HG03060 (cell line): ENCODE results near the gene CHRDL1.
"Not testable (repeated sequence)": the region's sequence is repeated elsewhere in the genome, so short reads cannot be mapped to it uniquely, and the experiment has no call there.

Experiments used
- ATAC-seq: cut with Tn5 transposase; IDR thresholded peaks from one replicate; pipeline ENCODE4 v1.9.1; 2021; ENCODE audit warnings: low read depth, moderate number of reproducible peaks; ENCODE audit not compliant: unreplicated experiment

CHRDL1 gene

DNA sequence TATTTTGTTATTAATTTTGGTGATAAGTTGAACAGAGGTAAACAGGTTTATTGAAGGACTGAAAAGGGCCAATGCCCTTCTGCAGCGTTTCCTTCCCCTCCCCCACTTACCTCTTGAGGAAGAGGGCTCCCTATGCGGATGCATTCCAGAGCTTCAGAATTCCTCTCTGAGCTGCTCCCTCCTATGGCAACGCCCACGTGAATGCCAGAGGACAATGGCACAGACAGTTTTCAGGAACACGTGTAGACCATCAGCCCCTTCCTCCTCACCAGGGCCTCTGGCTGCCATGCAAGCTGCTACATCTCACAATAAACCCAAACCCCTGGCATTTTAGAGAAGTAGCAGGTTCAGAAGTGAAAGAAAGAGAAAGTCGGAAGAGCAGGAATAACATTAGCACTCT is 127.9 kb downstream of the CHRDL1 start:
- no peak for ATAC-seq

DNA sequence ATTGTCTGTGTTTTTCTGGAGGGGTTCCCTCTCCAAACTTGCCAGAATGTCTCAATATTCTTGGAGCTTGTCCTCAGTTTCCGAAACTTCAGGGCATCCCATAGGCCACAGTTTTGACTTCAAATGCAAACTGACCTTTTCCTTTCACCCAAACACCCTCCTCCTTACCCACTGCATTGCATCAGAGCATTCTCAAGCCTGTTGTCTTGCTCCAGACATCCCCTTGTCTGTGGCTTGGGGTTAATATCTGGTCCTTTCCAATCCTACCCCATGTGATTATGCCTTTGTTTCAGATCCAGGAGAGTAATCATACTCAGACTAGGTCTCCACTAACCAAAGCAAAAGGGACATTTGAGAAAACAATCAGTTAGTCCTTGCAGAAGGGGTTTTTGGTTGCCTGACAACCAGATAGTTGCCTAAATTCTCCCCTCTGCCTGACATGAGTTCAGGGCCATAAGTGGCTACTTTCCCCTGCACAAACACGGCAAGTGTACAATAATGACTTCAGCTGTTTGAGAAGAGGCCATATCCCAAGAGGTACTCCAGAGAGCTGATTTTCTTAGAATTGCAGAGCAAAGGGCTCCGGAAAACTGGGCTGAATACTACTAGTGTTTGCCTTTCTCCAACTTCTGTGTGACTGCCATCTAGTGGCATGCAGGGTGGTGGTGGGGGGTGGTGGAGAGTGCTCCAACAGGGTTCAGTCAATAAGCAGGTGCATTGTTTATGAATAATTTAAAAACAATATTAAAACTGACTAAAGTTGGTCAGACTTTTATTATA is 130.2 kb downstream of the CHRDL1 start:
- ATAC-seq = no peak

DNA sequence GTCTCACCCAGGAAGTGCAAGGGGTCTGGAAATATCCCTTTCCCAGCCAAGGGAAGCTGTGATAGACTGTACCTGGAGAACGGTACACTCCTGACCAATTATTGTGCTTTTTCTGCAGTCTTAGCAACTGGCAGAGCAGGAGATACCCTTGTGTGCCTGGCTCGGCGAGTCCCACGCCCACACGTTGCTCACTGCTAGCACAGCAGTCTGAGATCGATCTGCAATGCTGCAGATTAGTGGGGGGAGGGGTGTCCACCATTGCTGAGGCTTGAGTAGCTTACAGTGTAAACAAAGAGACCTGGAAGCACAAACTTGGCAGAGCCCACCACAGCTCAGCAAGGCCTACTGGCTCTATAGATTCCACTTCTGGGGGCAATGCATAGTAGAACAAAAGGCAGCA is 138.5 kb downstream of the CHRDL1 start:
- ATAC-seq = no peak

DNA sequence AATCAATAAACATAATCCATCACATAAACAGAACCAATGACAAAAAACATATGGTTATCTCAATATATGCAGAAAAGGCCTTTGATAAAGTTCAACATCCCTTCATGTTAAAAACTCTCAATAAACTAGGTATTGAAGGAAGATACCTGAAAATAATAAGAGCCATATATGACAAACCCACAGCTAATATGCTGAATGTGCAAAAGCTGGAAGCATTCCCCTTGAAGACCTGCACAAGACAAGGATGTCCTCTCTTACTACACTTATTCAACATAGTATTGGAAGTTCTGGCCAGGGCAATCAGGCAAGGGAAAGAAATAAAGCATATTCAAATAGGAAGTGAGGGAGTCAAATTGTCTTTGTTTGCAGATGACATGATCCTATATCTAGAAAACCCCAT is 141.3 kb downstream of the CHRDL1 start:
- not testable (repeated sequence) for ATAC-seq

DNA sequence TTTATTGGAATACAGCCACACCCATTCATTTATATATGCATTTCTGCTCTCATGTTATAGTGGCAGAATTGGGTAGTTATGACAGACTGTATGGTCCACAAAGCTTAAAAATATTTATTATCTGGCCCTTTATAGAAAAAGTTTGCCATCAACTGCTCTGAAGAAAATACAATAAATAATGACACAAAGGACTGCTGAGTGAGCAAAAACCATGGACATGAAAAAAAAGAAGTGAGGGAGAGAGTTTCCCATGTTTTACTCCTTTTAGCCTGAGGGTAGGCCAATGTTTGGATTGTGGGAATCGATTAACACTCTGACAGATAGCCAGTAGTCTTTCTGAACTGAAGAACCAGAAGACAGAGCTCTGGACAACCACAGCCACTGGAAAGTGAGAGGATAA is 149.2 kb downstream of the CHRDL1 start:
- no peak for ATAC-seq
